SK-N-SH (cell line): ENCODE measurements around the gene PPP2R5C. TPM values are rescaled to one million over a fixed set of nuclear protein-coding genes. Genes with fewer than 3 reads are reported as not detected.

Experiments used
- CTCF ChIA-PET: fragments of 300-600, 350-600 bp; formaldehyde crosslinking; extraction: SDS; loops from one replicate; lab custom pipeline; 2021; lab: Yijun Ruan, JAX
- POLR2A ChIA-PET: fragments of 350-600 bp; sonication (Branson Sonifier 250); formaldehyde crosslinking; extraction: SDS; loops from one replicate; lab custom pipeline; 2020; ENCODE audit warnings: antibody characterized with exemption, inconsistent platforms; lab: Yijun Ruan, JAX
- DNase-seq: peaks from one replicate; pipeline ENCODE4 v3.0.0; 2012
- H2AFZ ChIP-seq: fragments of 200-600 bp; sonication (generic); 2 replicates; pipeline ENCODE4 v1.8.1; 2016; ENCODE audit warnings: antibody characterized with exemption, mild to moderate bottlenecking, low read depth
- H3F3A ChIP-seq: fragments of 200-600 bp; sonication (generic); replicated peaks from 2 replicates; pipeline ENCODE3; 2016; ENCODE audit warnings: antibody characterized with exemption, mild to moderate bottlenecking; ENCODE audit not compliant: insufficient read depth
- H3K27ac ChIP-seq, 2 experiments: fragments of 200-500 bp in 1 of 2; fragments of 200-600 bp in 1 of 2; sonication (Bioruptor generic) in 1 of 2; sonication (generic), shearing (Covaris generic) in 1 of 2; 2 replicates each; pipeline versions ENCODE4 v1.5.1 to v1.6.1; 2014 to 2016; ENCODE audit warnings: low read depth in 2 of 2, inconsistent platforms in 1 of 2, low read length in 1 of 2, mild to moderate bottlenecking in 1 of 2, mixed read lengths in 1 of 2
- H3K27me3 ChIP-seq: fragments of 200-600 bp; sonication (generic), shearing (Covaris generic); 2 replicates; pipeline ENCODE4 v1.6.1; 2016; ENCODE audit warnings: mixed run types; ENCODE audit not compliant: insufficient read depth
- H3K36me3 ChIP-seq, 2 experiments: fragments of 200-500 bp in 1 of 2; fragments of 200-600 bp in 1 of 2; sonication (Bioruptor generic) in 1 of 2; sonication (generic) in 1 of 2; replicated peaks in 1 of 2; 2 replicates each; pipeline versions ENCODE3 to v1.5.1; 2014 to 2016; ENCODE audit warnings: low read length in 1 of 2, mild to moderate bottlenecking in 1 of 2; ENCODE audit not compliant: insufficient read depth in 2 of 2, control insufficient read depth in 1 of 2
- H3K4me1 ChIP-seq, 2 experiments: fragments of 200-500 bp in 1 of 2; fragments of 200-600 bp in 1 of 2; sonication (Bioruptor generic) in 1 of 2; sonication (generic), shearing (Covaris generic) in 1 of 2; 2 replicates each; pipeline versions ENCODE4 v1.5.1 to v1.6.1; 2014 to 2016; ENCODE audit warnings: low read depth in 1 of 2, low read length in 1 of 2, mixed run types in 1 of 2; ENCODE audit not compliant: insufficient read depth in 2 of 2, control insufficient read depth in 1 of 2
- H3K4me2 ChIP-seq: fragments of 200-600 bp; sonication (generic), shearing (Covaris generic); 2 replicates; pipeline ENCODE4 v1.6.1; 2017; ENCODE audit warnings: mixed run types
- H3K4me3 ChIP-seq, 2 experiments: fragments of 200-500 bp in 1 of 2; fragments of 200-600 bp in 1 of 2; sonication (Bioruptor generic) in 1 of 2; sonication (generic), shearing (Covaris generic) in 1 of 2; 2 replicates each; pipeline versions ENCODE4 v1.5.1 to v1.8.1; 2014 to 2016; ENCODE audit warnings: low read depth in 2 of 2, inconsistent platforms in 1 of 2, low read length in 1 of 2, mild to moderate bottlenecking in 1 of 2, mixed read lengths in 1 of 2, moderate library complexity in 1 of 2
- H3K79me2 ChIP-seq: fragments of 200-600 bp; sonication (generic); 2 replicates; pipeline ENCODE4 v1.8.1; 2017; ENCODE audit warnings: mild to moderate bottlenecking; ENCODE audit not compliant: insufficient read depth
- H3K9ac ChIP-seq: fragments of 200-600 bp; sonication (generic); 2 replicates; pipeline ENCODE4 v1.6.1; 2017; ENCODE audit warnings: mixed run types
- H3K9me2 ChIP-seq: fragments of 200-600 bp; sonication (generic); 2 replicates; pipeline ENCODE4 v1.6.1; 2017; ENCODE audit warnings: mixed run types
- H3K9me3 ChIP-seq: fragments of 200-600 bp; sonication (generic); 2 replicates; pipeline ENCODE4 v1.6.1; 2017; ENCODE audit warnings: mixed run types, mild to moderate bottlenecking, moderate library complexity
- H4K20me1 ChIP-seq: fragments of 200-600 bp; sonication (generic); 2 replicates; pipeline ENCODE4 v1.6.1; 2017; ENCODE audit warnings: mild to moderate bottlenecking, mixed run types; ENCODE audit not compliant: insufficient read depth
- EP300 ChIP-seq, 2 experiments: IDR thresholded peaks; 2 replicates each; pipeline versions ENCODE4 v1.4.0 to v1.6.1; 2012; ENCODE audit warnings: borderline replicate concordance in 1 of 2, low read depth in 1 of 2, low read length in 1 of 2
- EZH2phosphoT487 ChIP-seq: fragments of 200-600 bp; sonication (generic); IDR thresholded peaks from 2 replicates; pipeline ENCODE4 v1.6.1; 2017; ENCODE audit warnings: low read depth, mixed run types, mild to moderate bottlenecking, antibody characterized with exemption, moderate library complexity, borderline replicate concordance
- FOXM1 ChIP-seq: IDR thresholded peaks from 2 replicates; pipeline ENCODE4 v1.4.0; 2012; ENCODE audit warnings: low read depth, mild to moderate bottlenecking
- GABPA ChIP-seq: IDR thresholded peaks from 2 replicates; pipeline ENCODE4 v1.4.0; 2012; ENCODE audit warnings: low read depth, mild to moderate bottlenecking
- JUND ChIP-seq: IDR thresholded peaks from 2 replicates; pipeline ENCODE4 v1.4.0; 2012
- MEF2A ChIP-seq: IDR thresholded peaks from 2 replicates; pipeline ENCODE4 v1.4.0; 2012; ENCODE audit warnings: low read depth, borderline replicate concordance
- MXI1 ChIP-seq: IDR thresholded peaks from 2 replicates; pipeline ENCODE4 v1.6.1; 2012; ENCODE audit warnings: mild to moderate bottlenecking, low read depth, low read length, improper control_type of control experiment
- NFIC ChIP-seq: IDR thresholded peaks from 2 replicates; pipeline ENCODE4 v1.4.0; 2012; ENCODE audit warnings: borderline replicate concordance
- NRF1 ChIP-seq: IDR thresholded peaks from 2 replicates; pipeline ENCODE4 v1.6.1; 2012; ENCODE audit warnings: low read depth, mild to moderate bottlenecking, low read length
- RXRA ChIP-seq: IDR thresholded peaks from 2 replicates; pipeline ENCODE4 v1.4.0; 2012; ENCODE audit warnings: low read depth, mild to moderate bottlenecking, borderline replicate concordance
- TCF12 ChIP-seq: IDR thresholded peaks from 2 replicates; pipeline ENCODE4 v1.4.0; 2012
- WGBS: methylation state at CpG from one replicate; pipeline ENCODE4 v1.1.6; 2017; ENCODE audit warnings: low lambda C conversion rate; 5-methylcytosine and 5-hydroxymethylcytosine counted together
- polyA plus RNA-seq, 3 experiments: library from polyadenylated mRNA; depleted of rRNA; stranded (reverse); fragments of >200 nt; gene quantifications; 2 replicates each; pipeline ENCODE4 v1.2.3, GENCODE V29; 2012
- TF ChIP-seq, protein P1 (sequence below): fragments of 150-350 bp; IDR thresholded peaks from 2 replicates; pipeline ENCODE4 v1.6.1; 2016; ENCODE audit warnings: mild to moderate bottlenecking, low read depth, low read length
- TF ChIP-seq, protein P2 (sequence below): IDR thresholded peaks from 2 replicates; pipeline ENCODE4 v1.6.1; 2012; ENCODE audit warnings: mild to moderate bottlenecking, low read depth, low read length, moderate library complexity
- TF ChIP-seq, protein P3 (sequence below): IDR thresholded peaks from 2 replicates; pipeline ENCODE4 v1.4.0; 2012; ENCODE audit warnings: low read depth, borderline replicate concordance

The PPP2R5C gene
- polyA plus RNA-seq, 1 of the 3 experiments (the other 2 are of a cell fraction) = 43.7 TPM

DNA sequence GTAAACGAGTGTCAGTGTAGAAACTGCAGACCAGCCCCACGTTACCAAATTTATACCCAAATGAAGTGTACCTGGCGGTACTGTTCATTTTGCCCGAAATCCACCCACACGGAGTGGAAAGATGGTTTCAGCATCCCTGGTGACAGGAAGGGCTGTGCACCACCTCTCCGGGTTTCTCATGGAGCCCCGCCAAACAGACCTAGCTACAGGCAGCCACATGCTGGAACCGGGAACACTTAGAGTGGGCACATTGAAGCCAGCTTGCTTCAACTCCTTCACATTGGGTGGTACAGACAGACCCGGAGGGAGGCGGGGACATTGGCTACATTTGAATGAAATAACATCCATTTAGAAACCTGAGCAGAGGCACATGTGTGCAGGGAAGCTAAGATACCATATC, 84.4 kb downstream of the PPP2R5C start:
- H3K9ac ChIP-seq = no peak overlapping the region
- H3F3A ChIP-seq = no peaks in the 10 kb centered on the region
- DNase-seq = peak; percentile 54
- H3K9me2 ChIP-seq = no peaks in the 10 kb centered on the region
- peaks cover 76% of the 10 kb centered on the region for H4K20me1 ChIP-seq
- H2AFZ ChIP-seq = no peak overlapping the region
- H3K27me3 ChIP-seq = no peaks in the 10 kb centered on the region
- H3K36me3 ChIP-seq = peaks cover 2 to 20% of the 10 kb centered on the region in 2 experiments
- peak overlapping the region in 1 of 2 experiments; percentile 89; a peak in 2 of 4 replicates for H3K27ac ChIP-seq
- WGBS = 84% methylated on average over 10 of the region's 10 CpGs
- peaks cover 92% of the 10 kb centered on the region for H3K79me2 ChIP-seq
- ChIA-PET POLR2A (no interaction called here), CTCF (interaction anchor here (1.0 to 1.2 kb wide), 2 partner anchors 12 to 73 kb away, joined by 3 read pairs; no protein-coding TSS in a partner anchor)
- no peak overlapping the region for H3K4me3 ChIP-seq
- H3K4me1 ChIP-seq = peaks cover 0 to 54% of the 10 kb centered on the region in 2 experiments; a peak in 2 of 4 replicates
- no peaks in the 10 kb centered on the region for H3K9me3 ChIP-seq
- H3K4me2 ChIP-seq = no peak overlapping the region
- TF ChIP-seq, protein P1, sequence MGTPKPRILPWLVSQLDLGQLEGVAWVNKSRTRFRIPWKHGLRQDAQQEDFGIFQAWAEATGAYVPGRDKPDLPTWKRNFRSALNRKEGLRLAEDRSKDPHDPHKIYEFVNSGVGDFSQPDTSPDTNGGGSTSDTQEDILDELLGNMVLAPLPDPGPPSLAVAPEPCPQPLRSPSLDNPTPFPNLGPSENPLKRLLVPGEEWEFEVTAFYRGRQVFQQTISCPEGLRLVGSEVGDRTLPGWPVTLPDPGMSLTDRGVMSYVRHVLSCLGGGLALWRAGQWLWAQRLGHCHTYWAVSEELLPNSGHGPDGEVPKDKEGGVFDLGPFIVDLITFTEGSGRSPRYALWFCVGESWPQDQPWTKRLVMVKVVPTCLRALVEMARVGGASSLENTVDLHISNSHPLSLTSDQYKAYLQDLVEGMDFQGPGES = no peak
- TF ChIP-seq MXI1 = peak; percentile 51; the same call in 1 of the 2 replicates

DNA sequence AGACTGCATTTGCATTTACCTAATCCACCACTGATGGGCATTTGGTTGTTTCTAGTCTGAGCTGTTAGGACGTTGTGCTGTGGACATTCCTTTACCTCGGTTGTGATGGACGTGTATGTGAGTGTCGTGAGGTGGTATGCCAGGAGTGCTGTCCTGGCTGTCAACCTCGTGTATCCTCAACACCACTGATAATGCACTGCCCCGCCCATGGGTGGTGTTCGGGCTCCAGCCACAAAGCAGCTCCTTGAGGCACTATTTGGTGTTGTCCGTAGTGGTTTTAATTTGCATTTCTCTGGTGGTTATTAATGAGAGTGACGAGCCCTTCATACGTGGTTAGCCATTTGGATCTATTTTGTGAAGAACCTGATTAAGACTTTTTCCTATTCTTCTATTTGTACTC, 87.6 kb downstream of the PPP2R5C start:
- no peaks in the 10 kb centered on the region for H3K27me3 ChIP-seq
- peaks cover 73% of the 10 kb centered on the region for H4K20me1 ChIP-seq
- ChIA-PET CTCF (no interaction called here), POLR2A (no interaction called here)
- peaks cover 94% of the 10 kb centered on the region for H3K79me2 ChIP-seq
- H3F3A ChIP-seq = no peaks in the 10 kb centered on the region
- no peak overlapping the region for H3K4me2 ChIP-seq
- peaks cover 0 to 42% of the 10 kb centered on the region in 2 experiments; a peak in 2 of 4 replicates for H3K4me1 ChIP-seq
- no peaks in the 10 kb centered on the region for H3K9me3 ChIP-seq
- no peak overlapping the region for H3K4me3 ChIP-seq
- H3K36me3 ChIP-seq = peaks cover 0 to 17% of the 10 kb centered on the region in 2 experiments
- no peak overlapping the region; a peak in 1 of 4 replicates for H3K27ac ChIP-seq
- DNase-seq = no peak
- H3K9ac ChIP-seq = no peak overlapping the region
- no peak for TF ChIP-seq JUND
- no peak for TF ChIP-seq NRF1
- no peak for TF ChIP-seq NFIC
- TF ChIP-seq, all 33 proteins: peak for 0
- 93% methylated on average over 10 of the region's 10 CpGs for WGBS
- no peak overlapping the region for H2AFZ ChIP-seq
- H3K9me2 ChIP-seq = no peaks in the 10 kb centered on the region

DNA sequence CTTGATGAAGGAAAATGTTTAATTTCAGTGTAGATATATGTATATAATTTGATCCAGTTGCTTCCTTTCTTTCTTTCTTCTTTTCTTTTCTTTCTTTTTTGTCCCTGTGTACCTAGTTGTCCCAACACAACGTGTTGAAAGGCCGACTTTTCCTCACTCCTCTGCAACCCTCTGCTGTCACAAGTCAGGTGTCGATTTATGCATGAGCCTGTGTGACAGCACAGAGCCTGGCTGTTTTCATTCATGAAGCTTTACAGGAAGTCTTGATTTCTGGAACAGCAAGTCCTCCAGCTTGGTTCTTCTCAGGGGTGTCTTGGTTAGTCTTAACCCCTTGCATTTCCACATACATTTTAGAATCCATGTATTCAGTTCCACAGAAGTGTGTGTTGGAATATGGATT, 88.1 kb downstream of the PPP2R5C start:
- Histone ChIP-seq H3K9me3 (no peaks in the 10 kb centered on the region), H3K27me3 (no peaks in the 10 kb centered on the region), H3K9me2 (no peaks in the 10 kb centered on the region), H3K79me2 (peaks cover 92% of the 10 kb centered on the region), H3K36me3 (peaks cover 0 to 17% of the 10 kb centered on the region in 2 experiments), H3K4me1 (peaks cover 0 to 43% of the 10 kb centered on the region in 2 experiments; a peak in 2 of 4 replicates), H3K27ac (peak overlapping the region in 1 of 2 experiments; percentile 34; a peak in 1 of 4 replicates), H3K9ac (no peak overlapping the region), H3F3A (no peaks in the 10 kb centered on the region), H3K4me2 (no peak overlapping the region), H4K20me1 (peaks cover 74% of the 10 kb centered on the region), H2AFZ (no peak overlapping the region), H3K4me3 (no peak overlapping the region)
- CTCF ChIA-PET = no interaction called here
- DNase-seq = no peak
- POLR2A ChIA-PET = no interaction called here
- 98% methylated on average over 3 of the region's 3 CpGs for WGBS
- no peak for TF ChIP-seq EP300 (IDR thresholded peaks at IDR 0.05; ENCODE audit: borderline replicate concordance in 1 of 2, low read depth in 1 of 2, low read length in 1 of 2)
- TF ChIP-seq, protein P1 = no peak
- no peak for TF ChIP-seq EZH2phosphoT487
- no peak for TF ChIP-seq RXRA
- no peak for TF ChIP-seq FOXM1
- TF ChIP-seq GABPA = no peak
- TF ChIP-seq, protein P2, sequence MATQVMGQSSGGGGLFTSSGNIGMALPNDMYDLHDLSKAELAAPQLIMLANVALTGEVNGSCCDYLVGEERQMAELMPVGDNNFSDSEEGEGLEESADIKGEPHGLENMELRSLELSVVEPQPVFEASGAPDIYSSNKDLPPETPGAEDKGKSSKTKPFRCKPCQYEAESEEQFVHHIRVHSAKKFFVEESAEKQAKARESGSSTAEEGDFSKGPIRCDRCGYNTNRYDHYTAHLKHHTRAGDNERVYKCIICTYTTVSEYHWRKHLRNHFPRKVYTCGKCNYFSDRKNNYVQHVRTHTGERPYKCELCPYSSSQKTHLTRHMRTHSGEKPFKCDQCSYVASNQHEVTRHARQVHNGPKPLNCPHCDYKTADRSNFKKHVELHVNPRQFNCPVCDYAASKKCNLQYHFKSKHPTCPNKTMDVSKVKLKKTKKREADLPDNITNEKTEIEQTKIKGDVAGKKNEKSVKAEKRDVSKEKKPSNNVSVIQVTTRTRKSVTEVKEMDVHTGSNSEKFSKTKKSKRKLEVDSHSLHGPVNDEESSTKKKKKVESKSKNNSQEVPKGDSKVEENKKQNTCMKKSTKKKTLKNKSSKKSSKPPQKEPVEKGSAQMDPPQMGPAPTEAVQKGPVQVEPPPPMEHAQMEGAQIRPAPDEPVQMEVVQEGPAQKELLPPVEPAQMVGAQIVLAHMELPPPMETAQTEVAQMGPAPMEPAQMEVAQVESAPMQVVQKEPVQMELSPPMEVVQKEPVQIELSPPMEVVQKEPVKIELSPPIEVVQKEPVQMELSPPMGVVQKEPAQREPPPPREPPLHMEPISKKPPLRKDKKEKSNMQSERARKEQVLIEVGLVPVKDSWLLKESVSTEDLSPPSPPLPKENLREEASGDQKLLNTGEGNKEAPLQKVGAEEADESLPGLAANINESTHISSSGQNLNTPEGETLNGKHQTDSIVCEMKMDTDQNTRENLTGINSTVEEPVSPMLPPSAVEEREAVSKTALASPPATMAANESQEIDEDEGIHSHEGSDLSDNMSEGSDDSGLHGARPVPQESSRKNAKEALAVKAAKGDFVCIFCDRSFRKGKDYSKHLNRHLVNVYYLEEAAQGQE = no peak
- no peak for TF ChIP-seq MEF2A
- no peak for TF ChIP-seq TCF12
- TF ChIP-seq, protein P3, sequence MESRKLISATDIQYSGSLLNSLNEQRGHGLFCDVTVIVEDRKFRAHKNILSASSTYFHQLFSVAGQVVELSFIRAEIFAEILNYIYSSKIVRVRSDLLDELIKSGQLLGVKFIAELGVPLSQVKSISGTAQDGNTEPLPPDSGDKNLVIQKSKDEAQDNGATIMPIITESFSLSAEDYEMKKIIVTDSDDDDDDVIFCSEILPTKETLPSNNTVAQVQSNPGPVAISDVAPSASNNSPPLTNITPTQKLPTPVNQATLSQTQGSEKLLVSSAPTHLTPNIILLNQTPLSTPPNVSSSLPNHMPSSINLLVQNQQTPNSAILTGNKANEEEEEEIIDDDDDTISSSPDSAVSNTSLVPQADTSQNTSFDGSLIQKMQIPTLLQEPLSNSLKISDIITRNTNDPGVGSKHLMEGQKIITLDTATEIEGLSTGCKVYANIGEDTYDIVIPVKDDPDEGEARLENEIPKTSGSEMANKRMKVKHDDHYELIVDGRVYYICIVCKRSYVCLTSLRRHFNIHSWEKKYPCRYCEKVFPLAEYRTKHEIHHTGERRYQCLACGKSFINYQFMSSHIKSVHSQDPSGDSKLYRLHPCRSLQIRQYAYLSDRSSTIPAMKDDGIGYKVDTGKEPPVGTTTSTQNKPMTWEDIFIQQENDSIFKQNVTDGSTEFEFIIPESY = no peak
